Skeletal muscle tissue (tissue), 4 donors: Measurements from ENCODE around the gene PARP4. TPM values are rescaled to one million over a fixed set of nuclear protein-coding genes. Genes with fewer than 3 reads are reported as not detected.
"Not testable (repeated sequence)": the region's sequence is repeated elsewhere in the genome, so short reads cannot be mapped to it uniquely, and the experiment has no call there.

ENCODE experiments used
- H3K27ac ChIP-seq: one replicate; pipeline ENCODE4 v1.7.0; 2013; ENCODE audit warnings: mild to moderate bottlenecking, low read depth, low read length, inconsistent platforms
- H3K27me3 ChIP-seq, 3 donors: one replicate each; pipeline ENCODE4 v1.7.0; 2013; ENCODE audit warnings: low read length in 3 of 3; ENCODE audit not compliant: control insufficient read depth in 3 of 3, insufficient read depth in 3 of 3
- H3K36me3 ChIP-seq, 3 donors: one replicate each; pipeline ENCODE4 v1.7.0; 2013; ENCODE audit warnings: low read length in 3 of 3; ENCODE audit not compliant: control insufficient read depth in 3 of 3, insufficient read depth in 3 of 3
- H3K4me1 ChIP-seq, 3 donors: one replicate each; pipeline ENCODE4 v1.7.0; 2013; ENCODE audit warnings: low read length in 3 of 3, mild to moderate bottlenecking in 3 of 3; ENCODE audit not compliant: control insufficient read depth in 3 of 3, insufficient read depth in 3 of 3
- H3K4me3 ChIP-seq, 3 donors: one replicate each; pipeline ENCODE4 v1.7.0; 2013; ENCODE audit warnings: low read length in 3 of 3
- H3K9ac ChIP-seq, 3 donors: one replicate each; pipeline ENCODE4 v1.7.0; 2013; ENCODE audit warnings: low read length in 3 of 3, mild to moderate bottlenecking in 3 of 3, moderate library complexity in 2 of 3, low read depth in 1 of 3
- H3K9me3 ChIP-seq, 3 donors: one replicate each; pipeline ENCODE4 v1.7.0; 2013; ENCODE audit warnings: low read length in 3 of 3; ENCODE audit not compliant: control insufficient read depth in 3 of 3
- total RNA-seq: library from RNA; depleted of rRNA; stranded (reverse); fragments of >200 nt; gene quantifications from one replicate; pipeline ENCODE4 v1.2.3, GENCODE V29; 2014
- donor health status: Osteomylitis.

PARP4 gene
- total RNA-seq, 1 donor from 2014 or later, result 24.5 TPM

DNA sequence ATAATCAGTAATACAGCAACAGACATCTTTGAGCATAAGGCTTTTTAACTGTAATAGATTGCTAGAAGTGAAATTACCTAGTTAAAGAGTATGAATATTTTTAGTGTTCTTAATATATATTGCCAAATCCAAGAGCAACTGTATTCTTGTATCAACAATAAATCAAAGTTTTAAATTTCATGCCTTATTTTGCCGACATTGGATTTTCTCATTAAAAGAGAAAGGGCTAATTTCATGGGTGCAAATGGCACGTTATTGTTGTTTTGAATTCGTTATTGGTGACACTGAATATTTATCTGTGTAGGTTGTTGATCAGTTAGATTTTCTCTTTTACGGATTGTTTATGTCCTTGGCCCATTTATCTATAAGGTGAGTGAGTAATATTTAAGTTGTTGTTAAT, 106.1 kb downstream of the PARP4 start:
- H3K9ac ChIP-seq, result no peak overlapping the region
- no peaks in the 10 kb centered on the region for H3K4me1 ChIP-seq
- H3K27ac ChIP-seq, result no peak overlapping the region
- no peak overlapping the region for H3K4me3 ChIP-seq
- no peaks in the 10 kb centered on the region for H3K27me3 ChIP-seq
- H3K9me3 ChIP-seq, result no peaks in the 10 kb centered on the region
- no peaks in the 10 kb centered on the region for H3K36me3 ChIP-seq

DNA sequence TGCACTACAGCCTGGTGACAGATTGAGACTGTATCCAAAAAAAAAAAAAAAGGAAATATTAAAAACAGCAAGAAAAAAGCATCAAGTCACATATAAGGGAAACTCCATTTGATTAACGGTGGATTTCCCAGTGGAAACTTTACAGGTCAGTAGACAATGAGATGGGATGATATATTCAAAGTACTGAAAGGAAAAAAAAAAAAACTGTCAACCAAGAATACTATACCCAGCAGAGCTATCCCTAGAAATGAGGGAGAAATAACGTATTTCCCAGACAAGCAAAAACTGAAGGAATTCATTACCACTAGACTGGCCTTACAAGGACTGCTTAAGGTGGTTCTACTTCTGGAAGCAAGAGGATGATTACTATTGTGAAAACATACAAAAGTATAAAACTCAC, 115.8 kb downstream of the PARP4 start:
- H3K4me3 ChIP-seq, result no peak overlapping the region
- no peak overlapping the region for H3K9ac ChIP-seq
- H3K4me1 ChIP-seq, result no peaks in the 10 kb centered on the region
- H3K36me3 ChIP-seq, result no peaks in the 10 kb centered on the region
- H3K27me3 ChIP-seq, result no peaks in the 10 kb centered on the region
- no peaks in the 10 kb centered on the region for H3K9me3 ChIP-seq
- no peak overlapping the region for H3K27ac ChIP-seq

DNA sequence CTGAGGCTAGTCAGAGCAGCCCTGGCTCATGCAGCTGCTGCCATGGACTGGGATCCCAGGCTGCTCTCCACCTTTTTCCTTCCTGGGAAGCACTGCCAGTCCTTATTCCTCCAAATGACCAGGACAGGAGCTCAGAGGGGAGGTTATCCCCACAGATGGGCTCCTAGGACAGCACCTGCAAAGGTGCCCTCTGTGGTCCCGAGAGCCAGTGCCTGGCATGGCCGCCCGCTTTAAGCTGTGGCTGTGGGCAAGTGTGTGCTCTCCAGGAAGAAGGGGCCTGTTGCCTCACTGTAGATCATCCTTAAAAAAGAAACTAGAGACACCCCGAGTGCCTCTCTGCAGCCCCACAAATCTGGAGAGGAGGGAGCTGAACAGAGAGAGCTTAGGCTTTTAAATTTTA, 119.6 kb downstream of the PARP4 start:
- no peak overlapping the region for H3K9ac ChIP-seq
- no peaks in the 10 kb centered on the region for H3K9me3 ChIP-seq
- no peaks in the 10 kb centered on the region for H3K27me3 ChIP-seq
- H3K27ac ChIP-seq, result no peak overlapping the region
- H3K4me1 ChIP-seq, result no peaks in the 10 kb centered on the region
- H3K4me3 ChIP-seq, result no peak overlapping the region
- H3K36me3 ChIP-seq, result no peaks in the 10 kb centered on the region

DNA sequence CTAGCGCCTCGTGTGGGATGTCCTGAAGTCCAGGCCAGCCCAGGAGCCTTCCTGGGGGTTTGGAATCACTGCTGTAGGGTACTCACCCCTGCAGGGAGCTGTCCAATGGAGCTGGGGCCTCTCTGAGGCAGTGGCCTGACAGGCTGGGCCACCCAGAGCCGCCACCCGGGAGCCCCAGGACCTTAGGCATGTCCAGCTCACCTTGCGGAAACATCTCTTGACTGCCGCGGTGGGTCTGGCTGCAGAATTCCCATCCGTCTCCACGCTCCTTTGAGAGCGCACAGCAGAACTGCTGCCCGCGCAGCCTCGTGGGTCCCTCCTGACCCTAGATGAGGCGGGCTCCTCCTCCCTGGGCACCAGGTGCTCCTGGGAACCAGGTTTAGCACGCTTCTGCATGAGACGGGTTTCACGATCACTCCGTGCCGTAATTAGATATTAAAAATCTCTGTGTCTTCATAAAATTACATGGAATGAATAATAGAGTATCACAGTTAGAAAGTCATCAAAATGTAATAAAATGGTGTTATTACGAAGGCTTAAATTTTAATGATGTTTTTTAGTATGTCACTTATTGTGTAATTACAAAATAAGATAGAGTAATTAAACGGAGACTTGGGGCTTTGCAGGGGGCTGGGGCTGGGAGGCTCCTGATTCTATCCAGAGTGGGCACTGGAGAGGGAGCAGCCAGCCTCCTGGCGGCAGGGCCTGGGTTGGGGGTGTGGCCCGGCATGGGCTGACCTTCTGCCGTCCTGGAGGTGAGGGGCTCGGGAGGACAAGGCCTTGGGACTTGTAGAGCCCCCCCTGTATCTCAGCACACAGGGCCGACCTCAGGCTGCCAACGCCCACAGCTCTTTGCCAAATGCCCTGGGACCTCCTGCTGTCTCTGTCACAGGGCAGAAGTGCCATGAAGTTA, 120.6 kb downstream of the PARP4 start:
- H3K9ac ChIP-seq, H3K27ac ChIP-seq, H3K4me1 ChIP-seq: not testable (repeated sequence)

DNA sequence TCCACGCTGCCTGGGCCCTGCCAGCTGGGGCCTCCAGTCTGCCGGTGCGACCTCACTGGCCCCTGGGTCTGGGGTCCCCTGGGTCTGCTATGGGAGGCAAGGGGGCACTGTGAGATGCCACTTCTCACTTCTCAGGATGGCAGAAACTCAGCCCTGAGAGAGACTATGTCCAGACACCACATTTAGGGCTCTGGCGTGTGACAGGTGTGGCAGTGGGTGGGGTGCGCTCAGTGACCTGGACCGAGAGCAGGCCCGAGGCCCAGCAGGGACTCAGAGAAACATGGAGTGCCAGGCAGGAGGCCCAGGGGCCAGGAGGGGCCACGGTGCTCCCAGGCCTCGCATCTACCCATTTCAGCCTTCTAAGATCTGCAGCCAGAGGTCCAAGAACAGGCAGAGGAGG, 121.8 kb downstream of the PARP4 start:
- H3K9me3 ChIP-seq, H3K4me1 ChIP-seq, H3K27me3 ChIP-seq, H3K27ac ChIP-seq, H3K9ac ChIP-seq, H3K4me3 ChIP-seq, H3K36me3 ChIP-seq: not testable (repeated sequence)

More for the DNA sequence above, 120.6 kb downstream of the PARP4 start:
- H3K4me3 ChIP-seq, H3K9me3 ChIP-seq, H3K27me3 ChIP-seq, H3K36me3 ChIP-seq: not testable (repeated sequence)

DNA sequence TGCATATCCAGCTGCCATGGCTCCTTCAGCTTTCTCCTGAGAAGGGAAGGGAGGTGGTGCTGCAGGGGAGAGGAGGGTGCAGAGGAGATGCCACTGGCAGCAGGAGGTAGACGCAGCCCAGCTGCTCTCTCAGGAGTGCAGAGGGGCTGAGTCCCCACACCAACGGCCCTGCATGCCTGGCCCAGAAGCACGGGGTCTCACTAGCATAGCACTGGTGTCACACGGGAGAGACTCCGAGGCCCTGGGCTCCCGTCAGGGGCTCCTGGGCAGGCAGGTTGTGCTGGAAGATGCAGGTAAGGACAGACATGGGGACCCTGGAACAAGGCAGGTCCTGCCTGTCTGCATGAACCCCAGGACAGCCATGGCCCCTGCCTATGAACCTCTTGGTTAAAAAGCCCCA, 123.1 kb downstream of the PARP4 start:
- Histone ChIP-seq H3K36me3 (no peaks in the 10 kb centered on the region), H3K9ac (no peak overlapping the region)

DNA sequence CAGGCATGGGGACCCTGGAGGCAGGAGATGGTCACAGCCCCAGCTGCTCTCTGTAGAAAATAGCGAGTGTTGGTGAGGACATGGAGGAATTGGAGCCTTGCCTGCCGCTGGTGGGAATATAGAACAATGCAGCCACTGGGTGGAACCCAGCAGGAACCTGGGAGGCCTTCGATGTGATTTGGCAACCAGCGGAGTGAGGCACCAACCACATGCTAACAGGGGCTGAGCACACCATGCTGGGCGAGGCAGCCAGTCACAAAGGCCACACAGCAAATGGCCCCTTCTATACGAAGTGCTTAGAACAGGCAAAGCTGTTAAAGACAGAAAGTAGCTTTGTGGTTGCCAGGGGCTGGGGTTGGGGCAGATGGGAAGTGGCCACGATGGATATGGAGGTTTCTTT, 123.8 kb downstream of the PARP4 start:
- not testable (repeated sequence) for H3K4me3 ChIP-seq, H3K36me3 ChIP-seq, H3K9me3 ChIP-seq, H3K4me1 ChIP-seq, H3K9ac ChIP-seq, H3K27me3 ChIP-seq, H3K27ac ChIP-seq

More for the DNA sequence above, 123.1 kb downstream of the PARP4 start:
- Histone ChIP-seq H3K27ac (no peak overlapping the region), H3K9me3 (no peaks in the 10 kb centered on the region), H3K27me3 (no peaks in the 10 kb centered on the region), H3K4me1 (no peaks in the 10 kb centered on the region), H3K4me3 (no peak overlapping the region)

DNA sequence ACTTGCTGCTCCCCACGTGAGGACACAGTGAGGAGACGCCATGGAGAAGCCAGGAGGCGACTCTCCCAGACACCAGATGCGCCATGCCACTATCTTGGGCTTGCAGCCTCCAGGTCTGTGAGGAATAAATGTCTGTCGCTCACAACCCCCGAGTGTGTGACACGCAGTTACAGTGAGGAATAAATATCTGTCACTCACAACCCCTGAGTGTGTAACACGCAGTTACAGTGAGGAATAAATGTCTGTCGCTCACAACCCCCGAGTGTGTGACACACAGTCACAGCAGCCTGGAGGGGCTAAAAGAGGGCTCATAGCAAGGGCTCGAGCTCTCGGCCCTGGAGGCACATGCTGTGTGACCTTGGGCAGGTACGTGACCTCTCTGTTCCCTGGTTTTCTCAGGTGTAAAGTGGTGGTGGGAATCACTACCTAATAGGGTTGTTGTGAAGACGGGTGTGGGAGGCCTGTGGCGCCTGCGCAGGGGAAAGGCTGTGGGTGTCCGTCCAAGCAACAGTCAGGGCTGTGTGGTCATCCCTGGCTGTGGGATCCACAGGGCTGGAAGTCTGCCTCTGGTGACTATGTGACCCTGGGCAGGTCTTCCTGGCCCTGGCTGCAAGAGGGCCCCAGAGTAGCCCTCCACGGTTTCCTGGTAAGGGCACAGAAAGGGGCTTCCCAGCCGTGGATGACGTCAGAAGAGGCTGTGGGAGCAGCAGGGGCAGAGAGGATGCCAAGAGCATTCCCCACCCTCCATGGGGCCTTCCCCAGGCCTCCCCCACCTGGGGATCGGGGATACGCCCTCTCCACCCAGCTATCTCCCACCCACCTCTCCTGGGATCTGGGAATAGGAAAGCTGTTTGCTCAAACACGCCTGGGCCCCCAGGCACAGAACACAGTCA, 125.5 kb downstream of the PARP4 start:
- H3K27me3 ChIP-seq, result no peaks in the 10 kb centered on the region
- H3K36me3 ChIP-seq, result no peaks in the 10 kb centered on the region
- no peak overlapping the region for H3K27ac ChIP-seq
- H3K9ac ChIP-seq, result no peak overlapping the region
- H3K9me3 ChIP-seq, result no peaks in the 10 kb centered on the region
- no peaks in the 10 kb centered on the region for H3K4me1 ChIP-seq
- no peak overlapping the region for H3K4me3 ChIP-seq

DNA sequence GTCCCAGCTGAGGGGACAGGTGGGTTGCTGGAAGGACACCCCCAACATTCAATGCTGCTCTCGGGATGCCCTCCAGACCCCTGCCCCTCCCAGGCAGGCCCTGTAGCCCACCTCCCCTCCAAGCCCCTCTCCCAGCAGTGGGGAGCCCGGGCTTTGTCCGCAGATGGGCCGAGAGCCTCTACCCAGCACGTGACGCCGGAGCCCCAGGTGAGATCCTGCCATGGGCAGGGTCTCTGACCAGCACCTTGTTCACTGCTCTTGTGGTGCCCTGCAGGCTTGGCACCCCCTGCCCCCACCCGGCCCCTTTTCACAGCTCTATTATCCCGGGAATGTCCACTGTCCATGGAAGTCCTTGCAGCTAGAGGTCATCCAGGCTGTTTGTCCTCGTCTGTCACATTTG, 126.7 kb downstream of the PARP4 start:
- Histone ChIP-seq H3K27me3 (no peaks in the 10 kb centered on the region), H3K36me3 (no peaks in the 10 kb centered on the region), H3K4me1 (no peaks in the 10 kb centered on the region), H3K27ac (no peak overlapping the region), H3K4me3 (no peak overlapping the region), H3K9me3 (no peaks in the 10 kb centered on the region), H3K9ac (no peak overlapping the region)

DNA sequence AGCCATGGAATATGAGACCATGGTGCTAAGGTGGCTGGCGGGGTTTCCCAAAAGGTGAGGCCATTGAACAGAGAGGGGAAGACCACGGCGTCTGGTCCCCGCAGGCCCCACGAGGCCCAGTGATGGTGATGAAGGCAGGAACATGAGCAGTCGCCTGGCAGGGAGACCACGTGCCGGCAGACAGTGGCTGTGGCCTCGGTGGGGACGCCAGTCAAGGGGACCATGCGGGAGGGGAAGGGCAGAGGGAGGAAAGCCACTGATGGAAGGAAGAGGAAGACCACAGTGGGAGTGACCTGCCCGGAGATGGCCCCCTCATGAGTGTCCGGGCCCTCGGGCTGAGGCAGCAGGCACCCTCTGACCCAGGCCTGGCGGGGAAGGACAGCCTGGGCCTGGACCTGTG, 127.6 kb downstream of the PARP4 start:
- not testable (repeated sequence) for H3K36me3 ChIP-seq, H3K9me3 ChIP-seq, H3K27ac ChIP-seq, H3K9ac ChIP-seq, H3K4me1 ChIP-seq, H3K27me3 ChIP-seq, H3K4me3 ChIP-seq
